Stimulated activated CD8-positive, alpha-beta memory T cell treated with anti-CD3 and anti-CD28 coated beads, Interleukin-15, amount 100 ng/mL, for 1 hour (primary cell): Measurements from ENCODE around the gene ZFR.
"Not testable (repeated sequence)": the region's sequence is repeated elsewhere in the genome, so short reads cannot be mapped to it uniquely, and the experiment has no call there.

Experiments used
- DNase-seq: peaks from one replicate; pipeline ENCODE4 v3.0.0-alpha.2; 2020; ENCODE audit warnings: low read depth

ZFR gene

GRCh38 chr5:32406650-32407049 is 37.9 kb downstream of the ZFR start:
- no peak for DNase-seq

DNA sequence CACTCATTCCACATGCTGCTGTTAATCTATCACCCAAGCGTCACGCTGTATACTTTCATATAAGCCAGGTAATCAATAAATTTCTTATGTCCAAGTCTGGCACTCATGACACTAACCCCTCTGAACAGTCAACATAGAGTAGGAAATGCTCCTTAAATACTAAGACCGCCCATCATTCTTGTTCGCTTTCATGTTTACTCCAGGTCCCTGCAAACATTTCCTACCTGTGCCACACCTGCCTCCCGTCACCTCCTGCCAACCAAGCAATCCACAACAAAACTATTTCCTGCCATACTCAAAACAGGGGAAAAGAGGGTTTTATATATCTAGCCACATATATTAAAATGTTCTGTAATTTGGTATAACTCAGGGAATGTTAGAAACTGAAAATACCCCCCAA is 39.0 kb downstream of the ZFR start:
- no peak for DNase-seq

- DNase-seq = no peak
These were observed 40.8 kb downstream of the ZFR start for GRCh38 chr5:32403760-32404159.

DNA sequence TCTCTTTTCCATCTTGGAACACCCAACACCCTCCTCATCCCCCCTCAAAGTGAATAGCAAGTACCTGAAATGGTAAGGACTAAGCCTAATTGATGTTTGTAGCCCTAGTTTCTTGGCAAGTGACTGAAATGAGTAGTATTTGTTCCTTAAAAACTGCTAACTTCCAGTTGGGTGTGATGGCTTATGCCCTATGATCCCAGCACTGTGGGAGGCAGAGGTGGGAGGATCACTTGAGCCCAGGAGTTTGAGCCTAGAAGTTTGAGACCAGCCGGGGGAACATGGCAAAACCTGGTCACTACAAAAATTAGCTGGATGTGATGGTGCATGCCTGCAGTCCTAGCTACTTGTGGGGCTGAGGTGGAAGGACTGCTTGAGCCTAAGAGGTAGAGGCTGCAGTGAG is 44.1 kb downstream of the ZFR start:
- DNase-seq = no peak

- DNase-seq = not testable (repeated sequence)
These were observed 45.8 kb downstream of the ZFR start for GRCh38 chr5:32398754-32399153.

DNA sequence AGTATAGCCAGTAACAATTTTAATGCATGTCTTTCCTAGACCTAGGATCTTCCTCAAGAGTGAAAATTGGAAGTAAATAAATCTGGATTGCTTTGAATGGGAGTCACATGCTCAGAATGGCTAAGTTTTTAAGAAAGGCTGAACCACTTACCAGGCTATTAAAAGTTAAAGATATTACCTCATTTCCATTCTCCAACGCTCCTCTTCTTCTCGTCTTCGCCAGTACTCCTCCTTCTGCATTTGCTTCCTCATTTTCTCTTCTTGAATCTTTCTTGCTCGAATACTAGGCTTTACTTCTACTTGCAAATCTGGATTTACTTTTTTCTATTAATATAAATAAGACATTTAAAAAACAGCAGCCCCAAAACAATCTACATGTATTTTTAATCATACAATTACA is 49.6 kb downstream of the ZFR start:
- no peak for DNase-seq

- no peak for DNase-seq
These were observed 52.5 kb downstream of the ZFR start for GRCh38 chr5:32392039-32392438.

GRCh38 chr5:32390819-32391591 is 53.5 kb downstream of the ZFR start:
- DNase-seq = no peak

DNA sequence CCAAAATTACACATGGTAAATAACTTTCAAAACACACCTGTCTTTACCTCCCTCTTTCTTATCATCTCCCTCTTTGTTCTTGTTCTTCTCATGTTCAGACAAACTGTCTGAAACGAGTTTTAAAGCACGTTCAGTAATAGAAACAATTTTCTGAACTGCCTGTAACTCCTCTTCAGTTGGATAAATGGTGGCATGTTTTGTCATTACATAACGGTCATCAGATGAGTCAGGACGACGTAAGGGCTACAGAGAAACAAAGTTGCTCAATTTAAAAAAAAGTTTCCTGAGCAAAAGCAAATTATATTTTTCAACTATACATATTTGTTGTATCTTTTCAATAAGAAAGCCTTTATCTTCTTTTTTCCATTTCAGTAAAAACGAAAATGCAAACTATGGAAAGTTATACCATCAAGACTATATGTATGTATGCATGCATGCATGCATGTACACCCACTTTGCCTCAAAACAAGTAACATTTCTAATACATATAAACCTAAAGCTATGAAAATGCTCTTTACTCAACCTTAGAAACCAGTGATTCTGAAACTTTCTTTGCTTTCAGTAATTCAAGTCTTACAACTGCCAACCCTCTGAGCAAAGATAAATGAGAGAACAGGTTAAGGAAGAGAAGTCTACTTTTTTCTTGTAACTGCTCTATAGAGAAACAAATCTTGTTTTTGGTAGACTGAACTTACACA is 56.0 kb downstream of the ZFR start:
- no peak for DNase-seq

GRCh38 chr5:32387841-32388240 is 56.7 kb downstream of the ZFR start:
- no peak for DNase-seq

DNA sequence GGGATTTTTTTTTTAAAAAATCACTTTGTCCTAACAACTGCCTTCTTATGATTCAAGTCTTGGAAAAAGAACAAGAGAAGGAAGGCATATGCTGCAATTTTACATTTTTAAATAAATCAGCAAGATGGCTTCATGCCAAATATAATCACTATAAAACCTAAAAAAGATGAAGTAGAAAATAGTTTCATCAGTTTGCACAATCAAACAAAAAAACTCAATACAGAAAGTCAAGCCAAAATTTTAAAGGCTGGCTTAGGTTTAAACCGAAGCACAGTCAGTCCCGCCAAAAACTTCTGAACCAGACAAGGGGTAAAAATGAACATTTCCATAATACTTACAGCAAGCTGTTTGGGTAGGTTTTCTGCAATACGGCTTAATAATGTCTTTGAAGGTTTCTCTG is 57.3 kb downstream of the ZFR start:
- DNase-seq = no peak

DNA sequence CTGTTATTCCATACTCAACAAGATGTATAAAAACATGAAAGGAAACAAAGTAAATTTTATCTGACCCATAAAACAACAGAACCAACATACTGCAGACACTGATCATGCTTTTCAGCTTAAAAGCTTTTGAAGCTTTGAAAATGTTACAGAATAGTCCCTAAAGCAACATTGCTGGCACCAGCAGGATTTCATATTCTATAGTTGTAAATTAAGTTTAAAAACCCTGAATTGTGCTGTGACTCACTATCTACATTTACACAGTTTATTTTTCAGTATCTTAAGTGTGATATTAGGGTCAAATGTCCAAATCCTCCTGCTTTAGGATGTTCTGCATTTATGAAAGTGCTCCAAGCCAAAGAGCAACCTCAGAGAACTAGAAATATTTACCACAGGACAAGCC is 59.9 kb downstream of the ZFR start:
- DNase-seq = no peak

DNA sequence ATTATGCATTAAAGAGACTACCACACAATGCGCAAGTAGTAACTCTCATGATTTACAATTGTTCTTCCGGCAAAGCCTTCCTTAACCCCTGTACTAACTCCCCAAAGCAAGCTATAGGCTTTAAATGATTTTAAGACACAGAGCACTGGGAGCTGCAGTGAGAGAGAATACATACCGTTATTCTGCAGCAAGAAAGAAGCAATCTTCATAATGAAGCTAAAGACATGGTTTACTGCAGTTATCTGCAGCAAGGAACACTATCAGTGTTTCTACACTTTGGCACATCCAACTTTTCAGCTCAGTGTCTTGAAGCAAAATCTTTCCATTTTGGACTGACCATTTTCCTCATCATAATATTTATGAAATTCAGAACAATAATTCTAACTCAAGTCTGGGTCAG is 61.0 kb downstream of the ZFR start:
- DNase-seq = no peak

DNA sequence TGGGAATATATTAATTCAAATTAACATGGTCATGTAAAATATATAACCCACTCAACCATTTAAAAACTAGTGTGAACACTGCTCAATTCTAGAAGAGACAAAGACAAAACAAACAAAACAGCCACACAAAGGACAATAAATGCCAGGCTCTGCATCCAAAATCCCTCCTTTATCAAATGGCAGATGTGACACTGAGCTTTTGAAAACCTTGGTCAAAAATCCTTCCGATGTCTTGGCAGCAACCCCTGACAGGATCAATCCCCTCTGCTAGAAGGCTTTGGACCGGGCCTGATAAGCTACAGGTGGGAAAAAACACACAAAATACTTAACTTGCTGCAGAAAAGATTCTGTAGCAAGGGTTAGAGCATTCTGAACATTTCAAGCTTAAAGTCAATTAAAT is 61.5 kb downstream of the ZFR start:
- DNase-seq = no peak

DNA sequence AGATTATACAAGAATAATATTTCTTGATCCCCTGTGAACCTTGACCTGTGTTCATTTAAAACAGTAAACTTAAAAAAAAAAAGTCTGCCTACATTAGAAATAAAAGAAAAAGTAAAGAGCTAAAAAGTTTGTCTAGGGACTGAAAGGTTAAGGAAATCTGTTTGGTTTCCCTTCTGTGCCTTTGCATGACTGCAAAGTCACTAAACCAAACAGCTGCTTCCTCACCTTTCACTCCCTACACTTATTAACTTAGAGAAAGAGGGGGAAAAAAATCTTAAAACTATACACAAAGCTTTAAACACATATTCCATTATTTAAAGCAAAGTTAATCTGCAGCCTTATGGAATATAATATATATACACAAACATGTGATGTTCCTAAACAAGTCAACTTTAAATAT is 65.1 kb downstream of the ZFR start:
- DNase-seq = no peak

DNA sequence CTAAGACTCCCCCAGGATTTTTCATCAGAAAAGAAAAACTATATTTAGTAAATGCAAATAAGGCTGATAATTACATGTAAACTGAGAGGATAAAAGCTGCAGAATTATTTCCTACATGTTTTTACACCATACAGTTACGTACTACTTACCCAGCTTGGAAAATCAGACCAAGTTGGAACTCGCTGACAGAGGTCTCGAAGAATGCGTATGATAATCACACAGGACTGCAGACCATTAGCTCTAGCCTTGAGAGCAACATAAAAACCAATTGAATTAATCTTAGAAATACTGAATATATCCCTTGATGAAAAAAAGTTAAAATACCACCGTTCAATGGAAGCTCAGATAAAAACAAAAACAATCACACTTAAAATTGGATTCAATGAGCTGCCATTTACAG is 65.6 kb downstream of the ZFR start:
- DNase-seq = no peak

DNA sequence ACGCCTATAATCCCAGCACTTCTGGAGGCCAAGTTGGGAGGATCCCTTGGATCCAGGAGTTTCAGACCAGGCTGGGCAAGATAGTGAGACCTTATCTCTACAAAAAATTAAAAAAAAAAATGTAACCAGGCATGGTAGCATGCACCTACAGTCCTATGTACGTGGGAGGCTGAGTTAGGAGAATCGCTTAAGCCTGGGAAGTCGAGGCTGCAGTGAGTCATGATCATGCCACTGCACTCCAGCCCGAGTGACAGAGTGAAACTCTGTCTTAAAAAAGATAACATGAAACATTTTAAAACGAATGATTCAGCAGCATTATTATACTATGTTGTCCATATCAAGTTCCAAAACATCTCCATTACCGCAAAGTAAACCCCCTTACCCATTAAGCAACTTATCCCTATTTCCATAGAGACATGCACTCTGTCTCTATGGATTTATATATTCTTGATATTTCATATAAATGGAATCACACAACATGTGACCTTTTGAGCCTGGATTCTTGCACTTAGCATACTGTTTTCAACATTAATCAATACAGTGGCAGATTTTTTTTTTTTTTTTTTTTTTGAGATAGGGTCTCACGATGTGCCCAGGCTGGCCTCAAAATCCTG is 74.9 kb downstream of the ZFR start:
- DNase-seq = no peak

DNA sequence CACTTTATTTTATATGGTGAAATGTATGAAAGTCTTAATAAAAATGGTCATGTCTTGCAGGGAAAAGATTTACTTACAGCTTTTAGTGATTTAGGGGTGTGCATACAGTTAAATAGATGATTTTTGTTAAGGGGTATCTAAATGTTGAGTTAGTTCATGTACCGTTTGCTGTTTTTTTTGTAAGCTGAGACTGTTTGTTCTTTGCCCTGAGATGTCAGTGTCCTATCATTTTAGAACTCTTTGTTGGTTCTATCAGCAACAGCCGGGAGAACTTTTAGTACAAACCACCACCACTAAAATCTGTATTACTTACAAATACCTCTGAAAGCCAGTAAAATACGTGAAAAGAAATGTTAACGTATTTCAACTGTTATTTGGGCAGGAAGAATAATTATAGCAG is 75.5 kb downstream of the ZFR start:
- DNase-seq = no peak

DNA sequence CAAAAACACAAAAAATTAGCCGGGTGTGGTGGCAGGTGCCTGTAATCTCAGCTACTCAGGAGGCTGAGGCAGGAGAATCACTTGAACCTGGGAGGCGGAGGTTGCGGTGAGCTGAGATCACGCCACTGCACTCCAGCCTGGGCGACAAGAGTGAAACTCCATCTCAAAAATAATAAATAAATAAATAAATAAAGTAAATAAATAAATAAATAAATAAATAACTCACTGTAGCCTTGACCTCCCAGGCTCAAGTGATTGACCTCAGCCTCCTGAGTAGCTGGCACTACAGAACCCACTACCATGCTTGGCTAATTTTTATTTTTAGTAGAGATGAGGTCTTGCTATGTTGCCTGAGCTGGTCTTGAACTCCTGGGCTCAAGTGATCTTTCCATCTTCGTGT is 77.3 kb downstream of the ZFR start:
- DNase-seq = not testable (repeated sequence)

GRCh38 chr5:32365623-32366022 is 78.9 kb downstream of the ZFR start:
- no peak for DNase-seq

DNA sequence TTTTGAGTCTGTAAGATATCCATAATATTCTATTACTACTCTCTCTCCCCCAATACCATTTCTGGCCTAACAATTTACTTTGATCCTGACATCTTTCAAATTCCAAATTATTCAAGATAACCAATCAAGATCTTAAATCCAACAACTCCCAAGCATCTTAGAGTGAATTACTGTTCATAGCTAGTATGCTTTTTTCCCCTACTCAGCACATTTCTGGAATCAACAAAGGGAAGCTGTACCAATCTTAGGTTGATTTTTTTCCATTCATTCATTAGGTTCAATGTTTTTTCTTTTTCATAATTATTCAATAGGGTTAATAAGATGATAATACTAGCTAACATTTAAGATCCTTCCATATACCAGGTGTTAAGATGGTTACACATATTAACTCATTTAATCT is 81.5 kb downstream of the ZFR start:
- no peak for DNase-seq

DNA sequence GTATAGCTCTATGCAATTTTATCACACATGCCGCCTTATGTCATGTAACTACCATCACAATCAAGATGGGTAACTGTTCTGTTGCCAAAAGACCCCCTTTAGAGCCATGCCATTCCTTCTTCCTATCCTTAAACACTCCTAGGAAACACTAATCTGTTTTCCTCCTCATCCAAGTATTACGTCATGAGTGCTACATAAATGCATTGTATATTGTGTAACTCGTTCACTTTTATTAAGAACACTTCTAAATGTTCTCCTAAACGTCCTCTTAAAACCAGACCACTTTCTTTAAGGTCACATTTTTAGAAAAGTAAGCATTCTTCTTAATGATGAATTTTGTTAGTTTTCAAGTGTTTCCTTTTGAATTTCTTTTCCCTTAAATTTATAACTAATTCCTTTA is 82.0 kb downstream of the ZFR start:
- no peak for DNase-seq

DNA sequence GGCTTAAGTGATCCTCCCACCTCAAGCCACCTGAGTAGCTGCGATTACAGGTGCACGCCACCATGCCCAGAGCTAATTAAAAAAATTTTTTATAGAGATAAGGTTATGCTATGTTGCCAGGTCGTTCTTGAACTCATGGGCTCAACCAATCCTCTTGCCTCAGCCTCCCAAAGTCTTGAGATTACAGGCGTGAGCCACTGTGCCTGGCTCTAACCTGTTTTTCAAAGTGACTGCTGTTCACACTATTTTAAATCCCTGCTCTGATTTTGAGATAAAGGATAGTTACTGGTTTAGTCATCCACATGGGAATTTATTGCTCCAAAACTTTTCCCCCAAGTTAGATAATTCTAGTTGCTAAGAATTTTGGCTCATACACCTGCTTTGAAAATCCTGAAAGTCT is 83.6 kb downstream of the ZFR start:
- no peak for DNase-seq

DNA sequence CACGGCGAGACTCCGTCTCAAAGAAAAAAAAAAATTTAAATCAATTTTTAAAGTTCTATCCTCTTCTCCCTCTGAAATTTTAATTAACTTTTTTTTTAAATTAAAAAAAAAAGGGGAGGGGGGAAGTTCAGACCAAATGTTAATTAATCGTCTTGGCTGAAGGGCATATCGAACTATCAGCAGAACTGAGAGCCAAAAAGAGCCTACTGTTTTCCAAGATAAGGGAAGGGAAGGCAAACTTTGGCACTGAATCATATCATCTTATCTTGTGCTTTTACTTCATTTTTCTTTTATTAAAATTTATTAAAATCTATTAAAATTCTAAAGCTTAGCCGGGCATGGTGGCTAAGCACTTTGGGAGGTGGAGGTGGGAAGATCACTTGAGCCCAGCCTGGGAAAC is 85.9 kb downstream of the ZFR start:
- DNase-seq = no peak
